NCI-H2081 treated with DMSO at 0.1 percent for 48 hours (cell line): Measurements from ENCODE around the gene ACSS2.

Experiments used
- DNase-seq: peaks from one replicate; lab custom pipeline; 2025; lab: John Stamatoyannopoulos, UW

ACSS2 gene

DNA sequence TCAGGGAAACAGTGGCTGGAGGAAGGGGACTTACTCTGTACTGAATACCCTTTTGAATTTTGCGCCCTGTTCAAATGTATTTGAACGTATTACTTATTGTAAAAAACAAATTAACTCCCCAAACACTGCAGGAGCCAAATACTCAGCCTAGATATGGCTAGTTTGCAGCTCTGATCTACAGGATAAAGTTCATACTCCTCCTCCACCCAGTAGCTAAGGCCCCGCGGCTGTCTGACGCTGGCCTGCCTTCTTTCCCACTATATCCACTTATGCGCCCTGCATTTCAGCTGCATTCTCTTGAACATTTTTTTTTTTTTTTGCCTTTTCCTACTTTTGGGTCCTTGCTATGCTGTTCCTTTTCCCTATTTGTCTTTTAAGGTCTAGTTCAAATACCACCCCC is 72.7 kb downstream of the ACSS2 start:
- DNase-seq, result no peak

DNA sequence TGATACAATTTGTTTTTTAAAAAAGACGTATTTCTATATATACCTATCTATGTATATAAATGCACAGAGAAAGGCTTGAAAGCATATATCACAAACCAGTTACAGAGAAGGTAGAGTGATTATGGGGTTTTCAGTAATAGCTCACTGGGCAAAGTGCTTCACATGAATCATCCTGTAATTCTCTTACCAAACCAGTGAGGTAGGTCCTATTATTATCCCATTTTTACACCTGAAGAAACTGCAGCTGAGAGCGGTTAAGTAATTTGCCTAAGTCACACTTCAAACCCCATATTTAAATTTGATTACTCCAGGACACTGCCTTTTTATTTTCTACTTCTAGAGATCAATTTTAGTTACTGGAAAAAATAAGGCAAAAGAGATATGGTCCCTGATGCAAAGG is 74.8 kb downstream of the ACSS2 start:
- peak; percentile 17 for DNase-seq

DNA sequence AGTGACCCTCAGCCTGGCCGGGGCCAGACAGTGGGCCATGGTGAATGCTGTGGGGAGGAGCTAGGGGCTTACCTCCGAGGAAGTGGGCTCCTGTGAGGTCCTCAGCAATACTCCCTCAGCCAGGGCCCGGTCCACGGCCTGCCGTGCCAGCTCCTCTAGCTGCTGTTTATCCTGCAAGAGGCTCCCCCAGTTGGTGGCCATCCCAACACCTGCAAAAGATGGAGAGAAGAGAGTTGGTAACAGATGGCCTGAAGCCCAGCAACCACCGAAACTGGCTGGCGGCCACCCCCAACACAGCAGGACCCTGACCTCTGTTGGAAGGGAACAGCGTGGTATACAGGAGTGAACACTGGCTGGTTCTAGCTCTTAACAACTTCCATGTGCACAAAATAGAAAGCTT is 75.2 kb downstream of the ACSS2 start:
- peak; percentile 65 for DNase-seq

DNA sequence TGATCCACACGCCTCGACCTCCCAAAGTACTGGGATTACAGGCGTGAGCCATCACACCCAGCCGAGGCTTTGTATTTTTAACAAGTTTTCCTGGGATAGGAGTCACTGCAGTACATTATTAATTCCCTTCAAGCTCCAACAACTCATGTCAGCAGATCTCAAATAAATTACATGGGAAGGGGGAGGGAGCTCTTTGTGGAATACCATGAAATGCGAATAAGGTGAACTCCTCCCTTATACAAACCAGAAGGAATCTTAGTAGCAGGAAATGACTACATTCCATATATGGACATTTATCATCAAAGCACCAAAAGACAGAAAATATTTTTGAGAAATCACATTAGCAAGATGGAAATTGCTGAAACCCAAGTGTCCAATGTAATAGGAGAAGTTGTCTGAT is 76.3 kb downstream of the ACSS2 start:
- DNase-seq, result no peak

DNA sequence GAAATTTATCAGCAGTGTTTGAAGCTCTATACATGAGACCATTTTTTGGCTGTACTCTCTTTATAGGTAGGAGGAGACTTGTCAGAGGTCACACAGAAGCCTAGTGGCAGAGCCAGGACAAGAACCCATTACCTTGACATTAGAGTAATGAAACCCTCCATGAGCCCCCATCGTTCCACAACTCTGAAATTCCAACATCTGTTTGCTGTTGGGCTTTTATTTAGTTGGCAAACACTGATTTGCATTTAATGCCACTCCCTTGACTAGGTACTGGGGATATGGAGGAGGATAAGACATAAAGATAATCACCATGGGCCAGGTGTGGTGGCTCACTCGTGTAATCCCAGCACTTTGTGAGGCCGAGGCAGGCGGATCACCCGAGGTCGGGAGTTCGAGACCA is 77.5 kb downstream of the ACSS2 start:
- DNase-seq, result no peak

DNA sequence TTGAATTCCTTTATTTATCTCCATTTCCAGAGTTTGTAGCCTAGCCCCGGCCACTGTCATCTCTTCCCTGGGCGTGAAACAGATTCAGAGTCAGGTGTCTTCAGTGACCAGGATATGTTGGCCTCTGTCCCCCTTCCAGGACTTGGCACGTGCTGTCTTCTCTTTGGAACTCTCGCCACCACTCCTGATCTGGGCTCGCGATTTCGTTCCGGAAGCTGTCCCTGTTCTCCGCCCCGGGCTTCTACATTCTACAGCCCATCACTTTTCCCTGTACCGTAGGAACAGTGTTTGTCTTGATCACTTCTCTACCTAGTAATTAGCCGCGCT is 78.5 kb downstream of the ACSS2 start:
- DNase-seq, result no peak

DNA sequence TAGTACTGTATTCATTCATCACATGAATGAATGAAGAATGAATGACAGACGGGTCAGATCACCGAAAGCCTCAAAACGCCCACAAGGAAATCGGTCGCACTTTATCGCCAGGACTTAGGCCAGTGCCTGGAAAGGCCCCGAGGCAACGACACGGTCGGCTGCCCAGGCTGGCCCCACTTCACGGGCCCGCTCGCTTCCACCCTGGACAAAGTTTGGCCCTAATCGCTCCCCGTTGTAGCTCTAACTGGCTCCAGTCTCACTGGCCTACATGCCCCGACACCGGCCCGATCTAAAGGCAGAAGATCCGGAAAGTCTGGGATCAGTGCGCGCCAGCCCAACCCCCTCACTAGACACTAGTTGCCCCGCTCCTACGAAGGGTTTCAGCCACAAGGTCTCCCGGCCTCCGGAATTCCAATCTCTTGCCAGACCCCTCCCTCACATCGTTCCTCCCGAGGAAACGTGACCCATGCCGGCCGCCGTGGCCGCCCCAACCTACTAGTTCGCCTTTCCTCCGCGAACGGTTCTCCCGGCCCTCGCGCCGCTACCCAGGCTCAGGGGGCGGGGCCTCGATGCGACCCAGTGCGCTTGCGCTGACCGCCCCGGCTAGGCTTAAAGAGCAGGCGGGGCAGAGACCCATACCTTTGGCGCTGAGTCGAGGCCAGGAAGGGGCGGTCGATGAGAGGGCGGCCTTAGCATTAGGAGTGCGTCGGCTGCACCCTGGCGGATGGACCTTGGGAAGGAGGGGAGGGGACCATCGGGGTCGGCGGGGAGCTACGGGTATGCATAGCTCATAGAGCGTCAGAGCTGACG is 79.0 kb downstream of the ACSS2 start, which contains the start of the genes GSS and MYH7B:
Gene GSS, minus strand, starts transcription at position 576 of the 810 bp plus-strand sequence. CDS start 3,954 bp downstream, outside the sequence.
Gene MYH7B, plus strand, starts transcription at position 638 of the 810 bp plus-strand sequence. CDS start 22,138 bp downstream, outside the sequence.
- DNase-seq, result peak; percentile 83

DNA sequence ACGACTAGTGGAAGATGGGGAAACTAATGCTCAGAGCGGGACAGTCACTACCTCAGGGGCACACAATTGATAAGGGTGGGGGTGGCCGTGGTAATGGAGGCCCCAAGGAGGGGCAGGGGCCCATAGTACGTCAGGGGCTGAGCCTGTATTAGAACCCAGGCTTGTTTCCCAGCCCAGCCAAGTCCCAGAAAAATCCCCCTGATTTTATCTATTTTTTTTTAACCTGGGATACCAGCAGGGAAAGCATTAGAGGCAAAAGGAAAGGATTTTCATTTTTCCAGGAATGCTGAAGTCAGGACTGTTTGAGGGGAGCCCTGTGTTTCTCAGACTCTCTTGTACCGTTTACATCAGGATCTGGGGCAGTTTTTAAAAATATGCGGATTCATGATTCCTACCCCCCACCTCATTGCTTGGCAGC is 79.6 kb downstream of the ACSS2 start:
- no peak for DNase-seq

DNA sequence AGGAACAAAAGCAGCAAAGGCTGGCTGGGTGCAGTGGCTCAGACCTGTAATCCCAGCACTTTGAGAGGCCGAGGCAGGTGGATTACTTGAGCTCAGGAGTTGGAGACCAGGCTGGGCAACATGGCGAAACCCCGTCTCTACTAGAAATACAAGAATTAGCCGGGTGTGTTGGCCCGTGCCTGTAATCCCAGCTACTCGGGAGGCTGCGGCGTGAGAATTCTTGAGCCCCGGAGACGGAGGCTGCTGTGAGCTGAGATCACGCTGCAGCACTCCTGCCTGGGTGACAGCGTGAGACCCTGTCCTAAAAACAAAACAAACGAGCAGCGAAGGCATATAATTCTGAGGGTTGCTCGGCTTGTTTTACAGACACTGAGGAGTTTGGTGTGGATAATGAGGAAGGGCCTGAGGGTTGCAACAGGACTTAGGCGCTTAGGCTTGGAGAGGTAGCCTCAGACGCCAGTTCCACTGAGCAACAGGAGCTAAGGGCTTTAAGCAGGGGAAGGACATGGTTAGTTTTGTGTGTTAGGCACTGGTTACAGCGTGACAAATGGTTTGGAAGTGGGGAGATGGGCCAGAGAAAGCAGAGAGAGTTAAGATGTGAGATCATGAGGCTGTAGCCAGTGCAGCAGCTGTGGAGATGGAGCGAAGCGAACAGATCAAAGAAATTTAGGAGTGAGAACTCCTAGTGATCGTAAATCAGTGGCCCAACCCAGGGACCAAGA is 80.5 kb downstream of the ACSS2 start:
- no peak for DNase-seq

DNA sequence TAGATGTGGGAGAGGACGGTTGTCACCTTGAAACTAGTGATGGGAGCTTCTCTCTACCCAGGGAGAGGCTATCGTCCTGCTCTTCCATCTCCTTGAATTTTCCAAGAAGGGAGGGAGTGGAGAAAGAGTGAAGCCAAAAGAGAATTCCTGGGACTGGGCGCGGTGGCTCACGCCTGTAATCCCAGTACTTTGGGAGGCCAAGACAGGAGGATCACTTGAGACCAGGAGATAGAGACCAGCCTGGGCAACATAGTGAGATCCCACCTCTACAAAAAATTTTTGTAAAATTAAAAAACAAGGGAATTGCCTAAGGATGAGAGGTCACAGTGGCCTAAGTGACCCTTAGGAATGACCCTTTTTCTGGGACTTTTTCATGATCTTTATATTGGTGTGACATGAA is 88.1 kb downstream of the ACSS2 start:
- no peak for DNase-seq

DNA sequence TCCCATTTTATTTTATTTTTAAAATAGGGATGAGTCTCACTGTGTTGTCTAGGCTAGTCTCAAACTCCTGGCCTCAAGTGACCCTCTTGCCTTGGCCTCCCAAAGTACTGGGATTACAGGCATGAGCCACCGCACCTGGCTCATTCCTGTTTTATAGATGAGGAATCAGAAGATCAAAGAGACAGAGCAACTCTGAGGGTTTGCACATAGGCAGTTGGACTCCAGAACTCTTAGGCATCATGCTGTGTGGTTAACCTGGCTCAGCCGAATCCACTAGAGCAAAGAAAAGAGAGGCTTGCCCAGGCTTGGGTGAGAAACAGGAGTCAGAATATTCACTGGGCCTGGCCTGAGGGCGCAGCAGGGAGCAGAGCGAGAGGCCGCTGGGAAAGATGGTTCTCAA is 88.6 kb downstream of the ACSS2 start:
- DNase-seq, result no peak

DNA sequence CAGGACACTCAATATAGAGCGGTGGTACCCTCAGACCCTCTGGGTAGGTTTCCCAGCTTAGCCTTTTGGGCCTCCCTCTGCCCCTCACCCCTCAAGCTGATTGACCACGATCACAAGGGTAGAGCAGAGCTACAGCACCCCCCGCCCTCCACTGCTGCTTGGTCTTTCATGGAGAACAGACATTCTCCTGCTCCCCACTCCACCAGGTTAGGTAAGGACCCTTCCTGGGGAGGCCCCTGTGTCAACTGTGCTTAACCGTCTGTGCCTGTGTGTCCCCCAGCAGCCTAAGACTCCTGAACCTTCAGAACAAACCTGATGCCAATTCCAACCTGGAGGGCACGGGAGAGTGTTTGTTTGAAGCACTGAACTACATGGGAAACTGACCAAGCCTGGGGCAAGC is 91.0 kb downstream of the ACSS2 start:
- DNase-seq, result no peak

DNA sequence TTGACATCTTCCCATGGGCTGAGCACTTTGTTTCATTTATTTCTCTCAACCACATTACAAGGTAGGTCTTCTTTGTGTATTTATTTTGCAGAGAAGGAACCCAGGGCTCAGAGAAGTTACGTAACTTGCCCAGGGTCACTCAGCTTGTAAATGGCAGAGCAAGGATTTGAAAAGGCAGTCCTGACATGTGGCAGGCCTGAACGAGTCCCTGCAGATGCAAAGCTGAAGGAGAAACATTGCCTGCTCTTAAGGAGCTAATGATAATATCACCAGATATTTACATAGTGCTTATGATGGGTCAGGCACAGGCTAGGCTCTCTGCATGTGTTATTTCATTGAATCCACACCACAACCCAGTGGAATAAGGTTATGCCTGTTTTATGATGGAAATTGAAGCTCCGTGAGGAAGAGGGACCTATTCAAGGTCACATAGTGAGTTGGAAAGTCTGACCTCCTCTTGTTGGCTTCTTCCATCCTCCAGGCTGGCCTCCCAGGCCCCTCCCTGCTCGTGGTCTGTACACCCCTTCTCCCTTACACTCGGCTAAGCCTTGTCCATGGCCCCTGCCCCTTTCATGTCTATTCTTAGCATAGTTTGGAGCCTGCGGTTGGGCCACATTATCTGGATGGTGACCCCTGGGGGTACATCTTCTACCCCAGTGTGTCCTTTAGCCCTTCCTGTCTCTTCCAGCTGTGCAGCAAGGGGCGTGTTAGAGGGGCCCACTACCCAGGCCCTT is 91.8 kb downstream of the ACSS2 start:
- DNase-seq, result no peak

DNA sequence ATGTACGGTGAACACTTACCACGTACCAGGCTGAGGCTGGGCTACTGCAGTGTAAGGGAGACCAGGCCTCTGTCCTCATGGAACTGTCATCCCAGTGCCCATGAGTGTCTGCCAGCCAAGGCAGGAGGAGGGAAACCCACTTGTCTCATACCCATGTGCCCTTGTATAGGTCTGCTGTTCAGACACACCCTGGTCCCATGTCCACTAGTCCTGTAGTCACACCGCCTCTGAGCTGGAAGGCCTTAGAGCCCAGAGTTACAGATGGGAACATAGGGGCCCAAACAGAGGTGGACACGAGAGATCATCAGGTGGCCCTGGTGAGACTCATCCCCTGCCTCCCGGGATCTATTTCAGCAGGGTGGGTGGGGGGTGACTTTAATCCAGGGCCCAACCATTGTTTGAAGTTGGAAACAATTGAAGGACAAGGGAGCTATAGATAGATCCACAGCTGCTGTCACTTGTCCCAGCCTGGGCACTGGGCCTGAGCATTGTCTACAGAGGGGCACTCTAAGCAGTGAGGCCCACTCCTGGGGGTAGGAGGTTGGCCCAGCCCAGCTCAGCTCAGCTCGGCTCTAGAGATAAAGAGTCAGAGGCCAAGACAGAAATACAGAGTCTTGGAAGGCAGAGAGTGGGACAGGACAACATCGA is 93.9 kb downstream of the ACSS2 start:
- DNase-seq, result no peak

DNA sequence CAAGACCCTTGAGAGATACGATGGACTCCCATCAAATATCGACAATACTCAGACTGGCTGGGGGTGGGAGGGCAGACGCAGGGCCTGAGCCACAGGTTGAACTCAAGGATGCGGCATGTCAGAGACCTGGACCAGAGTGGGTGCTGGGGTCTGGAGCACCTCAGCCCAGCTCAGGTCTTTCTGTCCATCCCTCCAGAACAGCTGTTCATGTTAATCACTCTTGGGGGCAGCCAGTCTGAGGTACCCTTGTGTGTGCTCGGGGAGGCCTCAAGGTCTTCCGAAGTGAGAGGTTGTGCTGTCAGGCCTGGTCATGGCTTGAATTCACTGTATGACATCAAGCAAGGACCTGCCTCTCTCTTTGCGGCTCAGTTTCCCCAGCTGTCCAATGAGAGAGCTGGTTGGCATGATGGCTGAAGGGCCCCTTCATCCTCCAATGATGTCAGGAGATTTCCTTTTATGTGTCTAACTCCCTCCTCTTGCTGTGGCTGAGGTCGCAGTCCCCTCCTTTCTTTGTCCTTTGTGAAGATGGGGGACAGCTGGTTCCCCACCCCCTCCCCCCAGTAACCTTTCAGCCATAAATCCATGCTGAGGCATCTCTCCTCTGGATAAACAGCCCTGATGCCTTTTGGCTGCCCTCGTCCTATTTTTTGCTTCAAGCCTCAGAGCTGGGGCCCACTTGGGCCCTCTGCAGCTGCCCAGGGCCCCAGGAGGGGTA is 94.6 kb downstream of the ACSS2 start:
- no peak for DNase-seq

DNA sequence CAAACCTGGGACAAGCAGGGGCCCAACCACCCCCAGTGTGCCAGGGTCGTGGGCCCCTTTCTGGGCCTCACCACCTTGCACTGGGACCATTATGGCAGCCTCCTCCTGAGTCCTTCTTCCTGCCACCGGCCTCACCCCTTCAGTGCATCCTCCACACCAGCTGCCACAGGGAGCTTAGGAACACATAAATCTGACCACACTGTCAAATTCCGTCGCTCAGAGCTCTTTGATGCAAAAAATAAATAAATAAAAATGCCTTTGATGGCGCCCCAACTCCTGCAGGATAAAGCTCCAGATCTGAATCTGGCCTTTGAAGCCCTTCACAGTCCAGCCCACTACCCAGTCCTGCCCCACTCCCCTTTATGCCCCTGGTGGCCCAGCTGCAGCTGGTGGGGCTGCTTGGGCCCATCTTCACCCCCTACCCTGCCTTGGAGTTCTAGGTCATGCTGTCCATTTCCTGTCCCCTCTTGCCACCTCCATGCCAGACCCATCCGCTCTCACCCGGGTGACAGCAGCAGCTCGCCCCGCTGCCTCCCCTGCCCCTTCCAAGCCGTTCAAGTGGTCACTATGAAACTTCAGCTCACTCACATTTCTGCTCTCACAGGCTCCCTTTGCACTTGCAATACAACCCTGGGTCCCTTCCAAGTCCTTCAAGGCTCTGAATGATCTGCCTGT is 95.3 kb downstream of the ACSS2 start:
- no peak for DNase-seq

DNA sequence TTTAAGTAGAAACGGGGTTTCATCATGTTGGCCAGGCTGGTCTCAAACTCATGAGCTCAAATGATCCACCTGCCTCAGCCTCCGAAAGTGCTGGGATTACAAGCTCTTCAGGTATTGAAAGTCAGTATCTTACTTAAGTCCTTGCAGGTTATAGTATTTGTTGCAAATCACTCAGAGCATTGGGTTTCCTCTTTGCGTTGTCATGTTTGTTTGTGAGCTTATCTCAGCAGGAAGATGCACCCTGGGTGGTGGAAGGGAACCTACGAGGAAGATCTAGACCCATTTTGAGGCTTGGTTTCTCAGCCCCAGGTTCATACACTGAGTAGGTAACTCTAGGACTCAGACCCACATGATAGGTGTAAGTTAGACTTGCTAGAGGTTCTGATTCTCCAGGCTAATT is 97.8 kb downstream of the ACSS2 start:
- no peak for DNase-seq

DNA sequence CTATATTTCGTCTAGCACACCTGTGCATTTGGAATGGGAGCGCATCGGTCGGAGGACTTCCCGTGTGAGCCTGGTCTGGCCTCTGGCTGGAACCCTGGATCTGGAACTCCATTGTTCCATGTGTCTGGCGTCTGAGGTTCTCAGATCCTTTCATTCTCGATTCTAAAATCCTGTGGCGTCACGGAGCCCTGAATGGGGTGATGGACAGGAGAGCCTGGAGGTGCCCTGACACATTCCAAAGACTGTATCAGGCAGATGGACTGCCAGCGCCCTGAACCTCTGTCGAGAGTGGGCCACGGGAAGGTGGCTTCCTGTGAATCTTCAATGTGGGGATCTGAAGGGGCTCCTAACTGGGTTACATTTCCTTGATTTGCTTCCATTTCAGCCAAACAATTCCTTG is 99.9 kb downstream of the ACSS2 start:
- no peak for DNase-seq
